AG09319 (cell line): ENCODE data around the gene TNPO1.

ENCODE experiments used
- DNase-seq: peaks from one replicate; pipeline ENCODE4 v3.0.0-alpha.2; 2010; ENCODE audit warnings: low read depth; ENCODE audit errors: extremely low read depth
- CTCF ChIP-seq: IDR thresholded peaks from 2 replicates; pipeline ENCODE4 v1.5.1; 2011; ENCODE audit warnings: low read depth, mild to moderate bottlenecking, inconsistent platforms, low read length, moderate library complexity

TNPO1 gene

DNA sequence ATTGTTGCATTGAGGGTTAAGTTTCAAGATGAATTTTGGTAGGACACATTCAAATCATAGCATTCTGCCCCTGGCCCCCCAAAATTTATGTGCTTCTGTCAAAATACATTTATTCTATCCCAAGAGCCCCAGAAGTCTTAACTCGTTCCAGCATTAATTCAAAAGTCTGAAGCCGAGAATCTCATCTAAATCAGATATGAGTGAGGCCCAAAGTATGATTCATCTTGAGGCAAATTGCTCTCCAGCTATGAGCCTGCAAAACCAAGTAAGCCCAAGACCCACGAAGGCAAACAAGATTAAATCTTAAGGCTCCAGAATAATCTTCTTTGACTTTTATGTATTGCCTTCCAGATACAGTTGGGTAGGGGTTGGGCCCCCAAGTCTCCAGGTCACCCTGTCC lies 19.2 kb downstream of the TNPO1 start:
- no peak for DNase-seq
- TF ChIP-seq CTCF = no peak

GRCh38 chr5:72836810-72837209 lies 20.3 kb downstream of the TNPO1 start:
- no peak for TF ChIP-seq CTCF
- DNase-seq = no peak

GRCh38 chr5:72837524-72838096 lies 21.1 kb downstream of the TNPO1 start:
- DNase-seq = no peak

GRCh38 chr5:72840041-72840440 lies 23.6 kb downstream of the TNPO1 start:
- no peak for TF ChIP-seq CTCF
- no peak for DNase-seq

More at GRCh38 chr5:72837524-72838096, 21.1 kb downstream of the TNPO1 start:
- TF ChIP-seq CTCF = no peak

- TF ChIP-seq CTCF = no peak
- DNase-seq = no peak
Measured at GRCh38 chr5:72841756-72842535, 25.5 kb downstream of the TNPO1 start.

GRCh38 chr5:72842816-72843215 lies 26.4 kb downstream of the TNPO1 start:
- no peak for DNase-seq
- TF ChIP-seq CTCF = no peak; the same call in 1 of the 2 replicates

DNA sequence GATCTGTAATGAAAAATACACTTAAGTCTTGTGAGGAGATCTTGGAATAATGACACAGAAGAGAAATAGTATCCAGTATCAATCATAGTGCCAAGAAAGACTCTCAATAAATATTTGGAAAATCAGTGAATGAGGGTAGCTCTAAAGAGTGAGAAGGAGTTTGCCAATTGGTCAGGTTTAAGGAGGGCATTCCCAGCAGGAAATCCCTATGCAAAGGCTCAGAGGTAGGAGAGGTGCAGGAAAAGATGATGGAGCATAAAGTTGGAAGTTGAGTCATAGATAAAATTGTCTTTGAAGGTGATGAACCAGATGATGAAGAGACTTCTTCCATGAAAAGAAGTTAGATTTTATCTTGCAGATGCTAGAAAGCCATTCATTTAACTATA lies 27.8 kb downstream of the TNPO1 start:
- no peak for DNase-seq
- TF ChIP-seq CTCF = no peak
